Measurements from ENCODE around the gene KNOP1.

Gene KNOP1

GRCh38 chr16:19717741-19718623 is at the start of gene KNOP1, which contains the start of gene IQCK:
Gene KNOP1 (minus strand): TSS chr16:19718227. CDS start chr16:19715035, 3,192 bp downstream.
Gene IQCK (plus strand): TSS chr16:19718271. CDS start chr16:19718307, 36 bp downstream.
- Histone ChIP-seq H3K36me3 (ENCODE audit: control insufficient read depth in 2 of 2, insufficient read depth in 2 of 2, low read length in 2 of 2) (peaks cover 7 to 8% of the 10 kb centered on the region in 2 donors), H3K4me3 (ENCODE audit: low read length in 2 of 2) (peak within 1 kb of the TSS; percentile 85 to 93), H3K4me1 (ENCODE audit: control insufficient read depth, insufficient read depth, low read length) (peaks cover 12% of the 10 kb centered on the region), H3K27me3 (ENCODE audit: control insufficient read depth in 1 of 2, insufficient read depth in 2 of 2, low read length in 2 of 2) (no peaks in the 10 kb centered on the region), H3K9ac (ENCODE audit: low read length in 2 of 2) (peak within 1 kb of the TSS; percentile 75 to 79), H3K27ac (ENCODE audit: low read length) (peak within 1 kb of the TSS; percentile 67), H3K9me3 (ENCODE audit: control insufficient read depth in 2 of 2, low read length in 2 of 2) (no peaks in the 10 kb centered on the region)

- Histone ChIP-seq H3K9ac (ENCODE audit: low read length in 2 of 2) (no peak overlapping the region), H3K4me1 (ENCODE audit: control insufficient read depth, insufficient read depth, low read length) (no peaks in the 10 kb centered on the region), H3K27me3 (ENCODE audit: control insufficient read depth in 1 of 2, insufficient read depth in 2 of 2, low read length in 2 of 2) (no peaks in the 10 kb centered on the region), H3K27ac (ENCODE audit: low read length) (no peak overlapping the region), H3K36me3 (ENCODE audit: control insufficient read depth in 2 of 2, insufficient read depth in 2 of 2, low read length in 2 of 2) (no peaks in the 10 kb centered on the region), H3K4me3 (ENCODE audit: low read length in 2 of 2) (no peak overlapping the region), H3K9me3 (ENCODE audit: control insufficient read depth in 2 of 2, low read length in 2 of 2) (peaks cover 0 to 4% of the 10 kb centered on the region in 2 donors)
Measured at GRCh38 chr16:19767497-19767896, 49.5 kb upstream of the KNOP1 start.

GRCh38 chr16:19766988-19767387 is 49.0 kb upstream of the KNOP1 start:
- Histone ChIP-seq H3K9ac (ENCODE audit: low read length in 2 of 2) (no peak overlapping the region), H3K27ac (ENCODE audit: low read length) (no peak overlapping the region), H3K27me3 (ENCODE audit: control insufficient read depth in 1 of 2, insufficient read depth in 2 of 2, low read length in 2 of 2) (no peaks in the 10 kb centered on the region), H3K9me3 (ENCODE audit: control insufficient read depth in 2 of 2, low read length in 2 of 2) (peaks cover 0 to 4% of the 10 kb centered on the region in 2 donors), H3K4me1 (ENCODE audit: control insufficient read depth, insufficient read depth, low read length) (no peaks in the 10 kb centered on the region), H3K36me3 (ENCODE audit: control insufficient read depth in 2 of 2, insufficient read depth in 2 of 2, low read length in 2 of 2) (no peaks in the 10 kb centered on the region), H3K4me3 (ENCODE audit: low read length in 2 of 2) (no peak overlapping the region)

GRCh38 chr16:19766554-19766884 is 48.5 kb upstream of the KNOP1 start:
- H3K9ac ChIP-seq (ENCODE audit: low read length in 2 of 2), result no peak overlapping the region

GRCh38 chr16:19765860-19766553 is 48.0 kb upstream of the KNOP1 start:
- Histone ChIP-seq H3K27ac (ENCODE audit: low read length) (no peak overlapping the region), H3K4me3 (ENCODE audit: low read length in 2 of 2) (peak overlapping the region in 1 of 2 donors; percentile 22), H3K27me3 (ENCODE audit: control insufficient read depth in 1 of 2, insufficient read depth in 2 of 2, low read length in 2 of 2) (no peaks in the 10 kb centered on the region), H3K9me3 (ENCODE audit: control insufficient read depth in 2 of 2, low read length in 2 of 2) (peaks cover 0 to 4% of the 10 kb centered on the region in 2 donors), H3K4me1 (ENCODE audit: control insufficient read depth, insufficient read depth, low read length) (no peaks in the 10 kb centered on the region), H3K36me3 (ENCODE audit: control insufficient read depth in 2 of 2, insufficient read depth in 2 of 2, low read length in 2 of 2) (no peaks in the 10 kb centered on the region), H3K9ac (ENCODE audit: low read length in 2 of 2) (no peak overlapping the region)

More at GRCh38 chr16:19766554-19766884, 48.5 kb upstream of the KNOP1 start:
- Histone ChIP-seq H3K9me3 (ENCODE audit: control insufficient read depth in 2 of 2, low read length in 2 of 2) (peaks cover 0 to 4% of the 10 kb centered on the region in 2 donors), H3K27me3 (ENCODE audit: control insufficient read depth in 1 of 2, insufficient read depth in 2 of 2, low read length in 2 of 2) (no peaks in the 10 kb centered on the region), H3K27ac (ENCODE audit: low read length) (no peak overlapping the region), H3K4me1 (ENCODE audit: control insufficient read depth, insufficient read depth, low read length) (no peaks in the 10 kb centered on the region), H3K4me3 (ENCODE audit: low read length in 2 of 2) (no peak overlapping the region), H3K36me3 (ENCODE audit: control insufficient read depth in 2 of 2, insufficient read depth in 2 of 2, low read length in 2 of 2) (no peaks in the 10 kb centered on the region)

GRCh38 chr16:19760356-19761060 is 42.5 kb upstream of the KNOP1 start:
- no peaks in the 10 kb centered on the region for H3K4me1 ChIP-seq (ENCODE audit: control insufficient read depth, insufficient read depth, low read length)
- no peaks in the 10 kb centered on the region for H3K27me3 ChIP-seq (ENCODE audit: control insufficient read depth in 1 of 2, insufficient read depth in 2 of 2, low read length in 2 of 2)
- no peak overlapping the region for H3K27ac ChIP-seq (ENCODE audit: low read length)
- no peak overlapping the region for H3K9ac ChIP-seq (ENCODE audit: low read length in 2 of 2)
- no peak overlapping the region for H3K4me3 ChIP-seq (ENCODE audit: low read length in 2 of 2)
- no peaks in the 10 kb centered on the region for H3K36me3 ChIP-seq (ENCODE audit: control insufficient read depth in 2 of 2, insufficient read depth in 2 of 2, low read length in 2 of 2)
- no peaks in the 10 kb centered on the region for H3K9me3 ChIP-seq (ENCODE audit: control insufficient read depth in 2 of 2, low read length in 2 of 2)

GRCh38 chr16:19757762-19758595 is 40.0 kb upstream of the KNOP1 start:
- H3K4me3 ChIP-seq (ENCODE audit: low read length in 2 of 2), result no peak overlapping the region
- H3K4me1 ChIP-seq (ENCODE audit: control insufficient read depth, insufficient read depth, low read length), result no peaks in the 10 kb centered on the region
- peaks cover 0 to 2% of the 10 kb centered on the region in 2 donors for H3K36me3 ChIP-seq (ENCODE audit: control insufficient read depth in 2 of 2, insufficient read depth in 2 of 2, low read length in 2 of 2)
- H3K27ac ChIP-seq (ENCODE audit: low read length), result no peak overlapping the region
- no peaks in the 10 kb centered on the region for H3K27me3 ChIP-seq (ENCODE audit: control insufficient read depth in 1 of 2, insufficient read depth in 2 of 2, low read length in 2 of 2)
- no peaks in the 10 kb centered on the region for H3K9me3 ChIP-seq (ENCODE audit: control insufficient read depth in 2 of 2, low read length in 2 of 2)
- H3K9ac ChIP-seq (ENCODE audit: low read length in 2 of 2), result no peak overlapping the region

GRCh38 chr16:19757026-19757425 is 39.0 kb upstream of the KNOP1 start:
- no peaks in the 10 kb centered on the region for H3K27me3 ChIP-seq (ENCODE audit: control insufficient read depth in 1 of 2, insufficient read depth in 2 of 2, low read length in 2 of 2)
- H3K27ac ChIP-seq (ENCODE audit: low read length), result no peak overlapping the region
- H3K4me3 ChIP-seq (ENCODE audit: low read length in 2 of 2), result no peak overlapping the region
- peaks cover 0 to 2% of the 10 kb centered on the region in 2 donors for H3K36me3 ChIP-seq (ENCODE audit: control insufficient read depth in 2 of 2, insufficient read depth in 2 of 2, low read length in 2 of 2)
- H3K4me1 ChIP-seq (ENCODE audit: control insufficient read depth, insufficient read depth, low read length), result no peaks in the 10 kb centered on the region
- H3K9me3 ChIP-seq (ENCODE audit: control insufficient read depth in 2 of 2, low read length in 2 of 2), result no peaks in the 10 kb centered on the region
- H3K9ac ChIP-seq (ENCODE audit: low read length in 2 of 2), result no peak overlapping the region

GRCh38 chr16:19755268-19755667 is 37.2 kb upstream of the KNOP1 start:
- no peaks in the 10 kb centered on the region for H3K27me3 ChIP-seq (ENCODE audit: control insufficient read depth in 1 of 2, insufficient read depth in 2 of 2, low read length in 2 of 2)
- H3K9me3 ChIP-seq (ENCODE audit: control insufficient read depth in 2 of 2, low read length in 2 of 2), result no peaks in the 10 kb centered on the region
- peaks cover 0 to 2% of the 10 kb centered on the region in 2 donors for H3K36me3 ChIP-seq (ENCODE audit: control insufficient read depth in 2 of 2, insufficient read depth in 2 of 2, low read length in 2 of 2)
- no peak overlapping the region for H3K9ac ChIP-seq (ENCODE audit: low read length in 2 of 2)
- H3K27ac ChIP-seq (ENCODE audit: low read length), result no peak overlapping the region
- H3K4me3 ChIP-seq (ENCODE audit: low read length in 2 of 2), result no peak overlapping the region
- H3K4me1 ChIP-seq (ENCODE audit: control insufficient read depth, insufficient read depth, low read length), result no peaks in the 10 kb centered on the region

GRCh38 chr16:19754644-19755036 is 36.6 kb upstream of the KNOP1 start:
- Histone ChIP-seq H3K36me3 (ENCODE audit: control insufficient read depth in 2 of 2, insufficient read depth in 2 of 2, low read length in 2 of 2) (peaks cover 0 to 2% of the 10 kb centered on the region in 2 donors), H3K4me1 (ENCODE audit: control insufficient read depth, insufficient read depth, low read length) (no peaks in the 10 kb centered on the region), H3K9me3 (ENCODE audit: control insufficient read depth in 2 of 2, low read length in 2 of 2) (no peaks in the 10 kb centered on the region), H3K9ac (ENCODE audit: low read length in 2 of 2) (no peak overlapping the region), H3K27me3 (ENCODE audit: control insufficient read depth in 1 of 2, insufficient read depth in 2 of 2, low read length in 2 of 2) (no peaks in the 10 kb centered on the region), H3K27ac (ENCODE audit: low read length) (no peak overlapping the region), H3K4me3 (ENCODE audit: low read length in 2 of 2) (no peak overlapping the region)
